ENCODE measurements around the gene LAMA2.

The LAMA2 gene

DNA sequence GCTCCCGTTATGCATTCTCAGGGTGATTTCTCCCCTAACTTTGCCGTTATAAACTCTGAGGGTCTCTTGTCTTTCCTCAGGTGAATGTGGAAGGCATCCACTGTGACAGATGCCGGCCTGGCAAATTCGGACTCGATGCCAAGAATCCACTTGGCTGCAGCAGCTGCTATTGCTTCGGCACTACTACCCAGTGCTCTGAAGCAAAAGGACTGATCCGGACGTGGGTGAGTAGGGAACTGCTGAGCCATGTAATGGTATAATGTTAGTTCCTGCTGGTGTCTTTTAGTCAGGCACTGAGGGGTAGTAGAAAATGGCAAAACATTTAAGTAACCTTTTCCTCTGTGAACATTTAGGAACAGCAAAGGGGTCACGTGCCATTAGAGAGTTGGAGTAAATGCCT lies 431.6 kb downstream of the LAMA2 start:
- TF ChIP-seq, protein P1, sequence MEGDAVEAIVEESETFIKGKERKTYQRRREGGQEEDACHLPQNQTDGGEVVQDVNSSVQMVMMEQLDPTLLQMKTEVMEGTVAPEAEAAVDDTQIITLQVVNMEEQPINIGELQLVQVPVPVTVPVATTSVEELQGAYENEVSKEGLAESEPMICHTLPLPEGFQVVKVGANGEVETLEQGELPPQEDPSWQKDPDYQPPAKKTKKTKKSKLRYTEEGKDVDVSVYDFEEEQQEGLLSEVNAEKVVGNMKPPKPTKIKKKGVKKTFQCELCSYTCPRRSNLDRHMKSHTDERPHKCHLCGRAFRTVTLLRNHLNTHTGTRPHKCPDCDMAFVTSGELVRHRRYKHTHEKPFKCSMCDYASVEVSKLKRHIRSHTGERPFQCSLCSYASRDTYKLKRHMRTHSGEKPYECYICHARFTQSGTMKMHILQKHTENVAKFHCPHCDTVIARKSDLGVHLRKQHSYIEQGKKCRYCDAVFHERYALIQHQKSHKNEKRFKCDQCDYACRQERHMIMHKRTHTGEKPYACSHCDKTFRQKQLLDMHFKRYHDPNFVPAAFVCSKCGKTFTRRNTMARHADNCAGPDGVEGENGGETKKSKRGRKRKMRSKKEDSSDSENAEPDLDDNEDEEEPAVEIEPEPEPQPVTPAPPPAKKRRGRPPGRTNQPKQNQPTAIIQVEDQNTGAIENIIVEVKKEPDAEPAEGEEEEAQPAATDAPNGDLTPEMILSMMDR (IDR thresholded peaks at IDR 0.05; ENCODE audit: extremely low read depth, missing control alignments) = no peak
- DNase-seq (ENCODE audit: low spot score) = no peak

DNA sequence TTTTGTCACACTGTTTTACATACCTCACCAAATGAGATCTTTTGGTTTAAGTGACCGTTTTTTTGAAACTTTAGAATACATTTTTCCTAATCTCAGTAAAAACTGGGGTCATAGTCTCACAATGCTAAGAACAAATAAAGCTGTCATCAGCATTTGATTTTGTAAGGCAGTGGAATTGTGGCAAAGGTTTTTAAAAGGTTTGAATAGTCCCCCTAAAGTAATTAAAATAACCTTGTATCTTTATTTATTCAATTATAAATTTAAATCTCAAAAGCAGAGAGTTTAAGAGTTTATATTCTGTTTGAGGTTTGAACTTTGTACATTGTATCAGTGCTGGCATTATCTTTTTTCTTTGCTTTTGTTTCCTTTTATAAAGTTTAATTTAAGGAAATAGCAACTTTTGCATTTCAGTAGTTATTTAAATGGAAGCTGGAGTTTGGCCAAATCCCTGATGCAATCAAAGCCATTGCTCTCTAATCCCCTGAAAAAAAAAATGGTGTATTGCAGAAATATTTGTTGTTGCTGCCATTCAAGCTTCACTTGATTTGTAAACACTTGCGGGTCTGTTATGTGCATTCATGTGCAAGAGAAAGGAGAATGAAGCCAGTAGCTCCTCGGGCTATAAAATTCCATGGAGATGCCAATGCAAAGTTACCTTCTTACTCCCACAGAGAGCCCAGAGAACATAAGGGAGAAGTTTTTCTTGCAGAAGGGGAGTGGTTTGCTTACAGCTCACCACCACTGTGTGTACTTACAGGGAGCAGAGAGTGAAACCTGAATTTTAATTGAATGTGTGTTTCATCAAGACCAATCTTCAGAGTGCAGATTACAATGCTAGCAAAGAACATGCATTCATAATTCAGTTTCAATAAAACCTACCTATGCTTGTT lies 435.2 kb downstream of the LAMA2 start:
- TF ChIP-seq, protein P1 (IDR thresholded peaks at IDR 0.05; ENCODE audit: extremely low read depth, missing control alignments) = no peak
- DNase-seq (ENCODE audit: low spot score) = no peak

DNA sequence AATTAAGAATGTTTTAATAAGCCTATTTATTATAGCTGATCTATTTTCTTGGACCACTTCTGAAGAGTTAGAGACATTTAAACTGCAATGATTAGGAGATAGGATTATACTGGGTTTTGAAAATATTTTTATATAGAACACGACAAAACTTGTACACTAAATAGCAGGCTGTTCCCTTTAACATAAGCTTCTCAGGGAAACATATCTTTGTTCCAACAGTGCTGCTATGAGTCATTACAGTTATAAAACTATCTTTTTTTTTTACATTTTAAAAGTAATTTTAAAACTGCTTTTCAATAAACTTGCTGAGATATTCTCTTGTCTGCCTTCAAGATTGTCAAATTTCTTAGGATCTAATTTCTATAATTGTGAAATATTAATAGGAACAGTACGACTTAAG lies 438.0 kb downstream of the LAMA2 start:
- TF ChIP-seq, protein P1 (IDR thresholded peaks at IDR 0.05; ENCODE audit: extremely low read depth, missing control alignments) = no peak
- no peak for DNase-seq (ENCODE audit: low spot score)

DNA sequence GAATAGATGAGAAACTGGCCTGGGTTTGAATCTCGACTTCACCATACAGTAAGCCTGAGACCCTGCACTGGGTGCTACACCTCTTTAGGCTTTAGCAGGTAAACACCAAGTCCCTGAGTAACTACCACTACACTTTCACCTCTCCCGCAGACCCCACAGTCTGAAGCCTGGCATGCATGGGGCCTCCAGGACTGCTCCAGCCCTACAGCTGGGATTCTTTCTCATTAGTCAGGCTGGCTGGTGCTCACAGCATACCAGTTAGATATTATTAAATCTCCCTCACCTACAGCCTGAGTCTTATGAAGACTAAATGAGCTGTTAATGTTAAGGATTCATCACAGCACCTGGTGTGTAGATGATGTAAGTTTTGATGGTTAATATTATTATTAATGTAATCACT lies 438.4 kb downstream of the LAMA2 start:
- TF ChIP-seq, protein P1 (IDR thresholded peaks at IDR 0.05; ENCODE audit: extremely low read depth, missing control alignments) = no peak
- no peak for DNase-seq (ENCODE audit: low spot score)

DNA sequence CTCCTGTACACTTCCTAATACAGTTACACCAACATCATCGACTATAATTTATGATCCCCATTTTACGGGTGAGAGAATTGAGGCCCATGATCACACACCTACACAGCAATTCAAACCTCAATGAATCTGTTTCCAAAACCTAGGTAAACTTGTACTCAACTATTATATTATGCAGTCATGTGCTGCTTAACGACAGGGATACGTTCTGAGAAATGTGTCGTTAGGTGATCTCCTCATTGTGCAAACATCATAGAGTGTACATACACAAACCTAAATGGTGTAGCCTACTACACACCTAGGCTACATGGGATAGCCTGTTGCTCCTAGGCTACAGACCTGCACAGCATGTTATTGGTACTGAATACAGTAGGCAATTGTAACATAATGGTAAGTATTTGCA lies 441.4 kb downstream of the LAMA2 start:
- DNase-seq (ENCODE audit: low spot score) = no peak
- TF ChIP-seq, protein P1 (IDR thresholded peaks at IDR 0.05; ENCODE audit: extremely low read depth, missing control alignments) = no peak

DNA sequence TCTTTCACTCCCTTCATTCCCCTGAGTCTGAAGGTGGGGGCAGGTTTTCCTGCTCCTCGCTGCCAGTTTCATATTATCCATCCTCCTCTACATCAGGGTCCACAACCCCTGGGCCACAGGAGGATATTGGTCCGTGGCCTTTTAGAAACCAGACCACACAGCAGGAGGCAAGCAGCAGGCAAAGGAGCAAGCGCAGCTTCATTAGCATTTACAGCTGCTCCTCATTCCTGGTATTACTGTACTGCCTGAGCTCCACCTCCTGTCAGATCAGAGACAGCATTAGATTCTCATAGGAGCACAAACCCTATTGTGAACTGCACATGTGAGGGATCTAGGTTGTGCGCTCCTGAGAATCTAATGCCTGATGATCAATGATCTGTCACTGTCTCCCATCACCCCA lies 446.7 kb downstream of the LAMA2 start:
- TF ChIP-seq, protein P1 (IDR thresholded peaks at IDR 0.05; ENCODE audit: extremely low read depth, missing control alignments) = no peak
- DNase-seq (ENCODE audit: low spot score) = no peak

DNA sequence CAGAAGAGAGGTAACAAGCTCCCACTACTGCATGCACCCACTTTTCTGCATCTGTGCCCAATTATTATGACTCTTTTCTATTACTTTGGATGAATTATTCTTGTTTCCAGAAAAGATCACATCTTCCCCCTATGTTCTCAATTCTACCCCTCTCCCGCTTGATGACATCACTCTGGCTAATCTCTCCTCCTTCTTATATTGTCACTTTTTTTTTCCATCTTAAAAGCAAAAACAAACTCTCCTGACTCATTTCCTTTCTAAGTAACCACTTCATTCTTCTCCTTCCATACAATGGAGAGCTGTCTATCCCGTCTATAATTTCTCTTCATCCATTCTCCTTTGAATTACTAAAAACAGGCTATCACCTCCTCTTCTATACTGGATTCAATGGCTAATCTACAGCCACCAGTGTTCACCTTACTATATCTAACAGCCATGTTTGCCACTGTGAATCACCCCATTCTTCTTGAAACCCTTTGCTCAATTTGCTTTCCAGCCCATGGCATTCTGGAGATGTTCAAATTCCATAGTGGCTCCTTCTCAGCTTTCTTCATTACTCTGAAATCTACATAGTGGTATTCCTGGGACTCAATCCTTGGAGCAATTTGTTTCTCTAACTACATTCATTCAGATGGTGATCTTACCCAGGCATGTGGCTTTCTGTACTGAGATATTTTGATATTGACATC lies 448.7 kb downstream of the LAMA2 start:
- TF ChIP-seq, protein P1 (IDR thresholded peaks at IDR 0.05; ENCODE audit: extremely low read depth, missing control alignments) = no peak
- DNase-seq (ENCODE audit: low spot score) = no peak
